Liver (tissue), 9 donors: ENCODE results near the gene KCNQ1. TPM values are rescaled to one million over a fixed set of nuclear protein-coding genes. Genes with fewer than 3 reads are reported as not detected.

ENCODE experiments used
- DNase-seq: peaks from one replicate; pipeline ENCODE4 v3.0.0-alpha.2; 2017; ENCODE audit warnings: low spot score
- H3K27ac ChIP-seq, 2 donors: one replicate each; pipeline ENCODE4 v1.7.0; 2013; ENCODE audit warnings: inconsistent platforms in 2 of 2, low read length in 2 of 2, control low read depth in 1 of 2, low read depth in 1 of 2, mild to moderate bottlenecking in 1 of 2
- H3K27me3 ChIP-seq, 4 donors: one replicate each; pipeline versions ENCODE4 v1.6.1 to v1.7.0; 2013; ENCODE audit warnings: low read length in 3 of 4, inconsistent platforms in 1 of 4, mild to moderate bottlenecking in 1 of 4, moderate library complexity in 1 of 4; ENCODE audit not compliant: control insufficient read depth in 4 of 4, insufficient read depth in 4 of 4
- H3K36me3 ChIP-seq, 4 donors: one replicate each; pipeline versions ENCODE4 v1.6.1 to v1.7.0; 2013; ENCODE audit warnings: low read length in 3 of 4, mild to moderate bottlenecking in 3 of 4, low read depth in 1 of 4, moderate library complexity in 1 of 4; ENCODE audit not compliant: control insufficient read depth in 4 of 4, insufficient read depth in 3 of 4
- H3K4me1 ChIP-seq, 4 donors: one replicate each; pipeline versions ENCODE4 v1.6.1 to v1.7.0; 2013; ENCODE audit warnings: low read length in 3 of 4, mild to moderate bottlenecking in 3 of 4, moderate library complexity in 1 of 4; ENCODE audit not compliant: control insufficient read depth in 4 of 4, insufficient read depth in 4 of 4
- H3K4me3 ChIP-seq, 3 donors: one replicate each; pipeline versions ENCODE4 v1.6.1 to v1.7.0; 2013; ENCODE audit warnings: low read length in 3 of 3, control low read depth in 1 of 3, low read depth in 1 of 3, mild to moderate bottlenecking in 1 of 3
- H3K9ac ChIP-seq, 2 donors: one replicate each; pipeline ENCODE4 v1.7.0; 2013; ENCODE audit warnings: low read length in 2 of 2, mild to moderate bottlenecking in 2 of 2, moderate library complexity in 2 of 2, control low read depth in 1 of 2, low read depth in 1 of 2
- H3K9me3 ChIP-seq, 4 donors: one replicate each; pipeline versions ENCODE4 v1.6.1 to v1.7.0; 2013; ENCODE audit warnings: low read length in 3 of 4; ENCODE audit not compliant: control insufficient read depth in 4 of 4
- ATF3 ChIP-seq: IDR thresholded peaks from 2 replicates; pipeline ENCODE4 v1.6.1; 2016; ENCODE audit warnings: antibody characterized with exemption
- FOXA2 ChIP-seq: IDR thresholded peaks from 2 replicates; pipeline ENCODE4 v1.6.1; 2016; ENCODE audit warnings: antibody characterized with exemption
- GABPA ChIP-seq, 2 donors: IDR thresholded peaks in 1 of 2; conservative IDR thresholded peaks in 1 of 2; 2 replicates each; pipeline ENCODE4 v1.6.1; 2016; ENCODE audit warnings: antibody characterized with exemption in 2 of 2, mild to moderate bottlenecking in 1 of 2, moderate library complexity in 1 of 2
- HNF4A ChIP-seq, 2 donors: conservative IDR thresholded peaks; 2 replicates each; pipeline ENCODE4 v1.6.1; 2016; ENCODE audit warnings: antibody characterized with exemption in 2 of 2, mild to moderate bottlenecking in 2 of 2
- HNF4G ChIP-seq: IDR thresholded peaks from 2 replicates; pipeline ENCODE4 v1.6.1; 2016; ENCODE audit warnings: antibody characterized with exemption
- JUND ChIP-seq, 2 donors: IDR thresholded peaks; 2 replicates each; pipeline ENCODE4 v1.6.1; 2016; ENCODE audit warnings: antibody characterized with exemption in 2 of 2
- RAD21 ChIP-seq, 2 donors: IDR thresholded peaks; 2 replicates each; pipeline ENCODE4 v1.6.1; 2016; ENCODE audit warnings: antibody characterized with exemption in 2 of 2, mild to moderate bottlenecking in 2 of 2
- REST ChIP-seq: IDR thresholded peaks from 2 replicates; pipeline ENCODE4 v1.6.1; 2016; ENCODE audit warnings: antibody characterized with exemption, mild to moderate bottlenecking
- RXRA ChIP-seq, 2 donors: IDR thresholded peaks; 2 replicates each; pipeline ENCODE4 v1.6.1; 2017 to 2018; ENCODE audit warnings: antibody characterized with exemption in 2 of 2, mild to moderate bottlenecking in 1 of 2
- SP1 ChIP-seq: IDR thresholded peaks from 2 replicates; pipeline ENCODE4 v1.6.1; 2018; ENCODE audit warnings: antibody characterized with exemption, mild to moderate bottlenecking
- TAF1 ChIP-seq: conservative IDR thresholded peaks from 2 replicates; pipeline ENCODE4 v1.6.1; 2016; ENCODE audit warnings: antibody characterized with exemption, mild to moderate bottlenecking
- YY1 ChIP-seq: IDR thresholded peaks from 2 replicates; pipeline ENCODE4 v1.6.1; 2016; ENCODE audit warnings: antibody characterized with exemption, mild to moderate bottlenecking
- ZBTB33 ChIP-seq: IDR thresholded peaks from 2 replicates; pipeline ENCODE4 v1.6.1; 2016; ENCODE audit warnings: antibody characterized with exemption
- WGBS: extraction: QIAGEN DNeasy Blood & Tissue Kit; methylation state at CpG from one replicate; pipeline ENCODE4 v1.1.7; 2013; 5-methylcytosine and 5-hydroxymethylcytosine counted together
- polyA plus RNA-seq, 2 donors: library from polyadenylated mRNA; stranded (reverse) in 1 of 2; unstranded in 1 of 2; fragments of 200-250 nt in 1 of 2; fragments of >200 nt in 1 of 2; fragmentation: Nextera tagmentation in 1 of 2; extraction: Ambion mirVana in 1 of 2; gene quantifications; one replicate each; pipeline versions ENCODE4 v1.2.1 to v1.2.3, GENCODE V29; 2013 to 2015
- total RNA-seq, 2 donors: library from RNA; depleted of rRNA; stranded (reverse); fragments of >200 nt; gene quantifications; one replicate each; pipeline ENCODE4 v1.2.3, GENCODE V29; 2014
- donor health status: healthy.
- donor health status: healthy.
- donor health status: healthy.
- donor health status: healthy.
- donor health status: healthy.

The KCNQ1 gene
- total and polyA plus RNA-seq, 4 donors: 0.31 to 2.2 (median 1.5) TPM

GRCh38 chr11:2451916-2452315, 7.1 kb downstream of the KCNQ1 start (continued):
- TF ChIP-seq REST (no peak), JUND (IDR thresholded peaks at IDR 0.05) (no peak)

GRCh38 chr11:2452321-2453012, 7.7 kb downstream of the KCNQ1 start:
- 71% methylated on average over 20 of the region's 20 CpGs for WGBS
- Histone ChIP-seq H3K9me3 (no peaks in the 10 kb centered on the region), H3K4me3 (no peak overlapping the region), H3K27me3 (no peaks in the 10 kb centered on the region), H3K4me1 (no peaks in the 10 kb centered on the region), H3K36me3 (no peaks in the 10 kb centered on the region), H3K27ac (no peak overlapping the region), H3K9ac (no peak overlapping the region)
- TF ChIP-seq YY1 (no peak), HNF4G (no peak), RXRA (IDR thresholded peaks at IDR 0.05) (no peak), HNF4A (conservative IDR thresholded peaks at IDR 0.05) (no peak), SP1 (no peak), JUND (IDR thresholded peaks at IDR 0.05) (no peak), TAF1 (no peak), ATF3 (no peak), GABPA (IDR thresholded peaks at IDR 0.05 in 1 of 2, conservative IDR thresholded peaks at IDR 0.05 in 1 of 2) (no peak), FOXA2 (no peak), RAD21 (IDR thresholded peaks at IDR 0.05) (no peak), REST (no peak), ZBTB33 (no peak)
- no peak for DNase-seq
